MV-4-11 (cell line): ENCODE measurements around the gene ASCC2.
"Not testable (repeated sequence)": the region's sequence is repeated elsewhere in the genome, so short reads cannot be mapped to it uniquely, and the experiment has no call there.

Experiments
- DNase-seq: peaks from one replicate; lab custom pipeline; 2025; lab: John Stamatoyannopoulos, UW

Gene ASCC2

GRCh38 chr22:29755889-29756288, 82.2 kb downstream of the ASCC2 start:
- DNase-seq = no peak

GRCh38 chr22:29754658-29755395, 83.2 kb downstream of the ASCC2 start:
- DNase-seq = not testable (repeated sequence)

GRCh38 chr22:29753808-29754657, 84.0 kb downstream of the ASCC2 start:
- DNase-seq = no peak

- no peak for DNase-seq
Measured at GRCh38 chr22:29751669-29752068, 86.4 kb downstream of the ASCC2 start.

- peak; percentile 93 for DNase-seq
Measured at GRCh38 chr22:29750559-29751538, 87.2 kb downstream of the ASCC2 start.

GRCh38 chr22:29750029-29750428, 88.0 kb downstream of the ASCC2 start:
- no peak for DNase-seq

GRCh38 chr22:29748248-29748893, 89.7 kb downstream of the ASCC2 start:
- no peak for DNase-seq

GRCh38 chr22:29747832-29748231, 90.2 kb downstream of the ASCC2 start:
- no peak for DNase-seq

GRCh38 chr22:29744902-29745301, 93.2 kb downstream of the ASCC2 start:
- DNase-seq = no peak

GRCh38 chr22:29742326-29742725, 95.7 kb downstream of the ASCC2 start:
- DNase-seq = no peak

- DNase-seq = no peak
Measured at GRCh38 chr22:29741926-29742325, 96.1 kb downstream of the ASCC2 start.

GRCh38 chr22:29740216-29740615, 97.9 kb downstream of the ASCC2 start:
- no peak for DNase-seq

- DNase-seq = no peak
Measured at GRCh38 chr22:29739346-29739875, 98.7 kb downstream of the ASCC2 start.
